Psoas muscle (tissue), 8 donors: ENCODE measurements around the gene SCUBE3. TPM values are rescaled to one million over a fixed set of nuclear protein-coding genes. Genes with fewer than 3 reads are reported as not detected.

ENCODE experiments used
- ATAC-seq, 4 donors: fragments of 200-7000 bp; cut with Tn5 transposase; one replicate each; pipeline ENCODE4 v1.9.1; 2020; ENCODE audit warnings: moderate library complexity in 3 of 4, mild to moderate bottlenecking in 2 of 4
- DNase-seq, 2 donors: peaks; one replicate each; pipeline ENCODE4 v3.0.0-alpha.2; 2020
- H3K27ac ChIP-seq: fragments of 200-600 bp; one replicate; pipeline ENCODE4 v1.8.0; 2022
- H3K27me3 ChIP-seq, 3 donors: fragments of 200-600 bp in 1 of 3; one replicate each; pipeline versions ENCODE4 v1.6.1 to v1.8.0; 2013 to 2022; ENCODE audit warnings: low read length in 2 of 3, mild to moderate bottlenecking in 2 of 3, moderate library complexity in 1 of 3; ENCODE audit not compliant: insufficient read depth in 3 of 3
- H3K36me3 ChIP-seq, 2 donors: fragments of 200-600 bp in 1 of 2; one replicate each; pipeline versions ENCODE4 v1.6.1 to v1.8.0; 2013 to 2022; ENCODE audit warnings: low read depth in 1 of 2, mild to moderate bottlenecking in 1 of 2, moderate library complexity in 1 of 2; ENCODE audit not compliant: insufficient read depth in 1 of 2
- H3K4me1 ChIP-seq: fragments of 200-600 bp; one replicate; pipeline ENCODE4 v1.8.0; 2022
- H3K4me3 ChIP-seq: fragments of 200-600 bp; one replicate; pipeline ENCODE4 v1.8.0; 2022; ENCODE audit warnings: mild to moderate bottlenecking
- H3K9me3 ChIP-seq: fragments of 200-600 bp; one replicate; pipeline ENCODE4 v1.8.0; 2022
- CTCF ChIP-seq: fragments of 200-600 bp; IDR thresholded peaks from one replicate; pipeline ENCODE4 v1.8.0; 2022; ENCODE audit warnings: antibody characterized with exemption
- WGBS, 3 donors: extraction: QIAGEN DNeasy Blood & Tissue Kit; methylation state at CpG; one replicate each; pipeline versions ENCODE4 v1.1.6 to v1.1.7; 2013; 5-methylcytosine and 5-hydroxymethylcytosine counted together
- intact Hi-C, 2 donors: fragments of 100-400 bp; cut with DNase I; formaldehyde crosslinking; loops; one replicate each; pipeline versions ENCODE4 v1.11.0 to v1.14.2; 2022
- polyA plus RNA-seq, 3 donors: library from polyadenylated mRNA; stranded (reverse); fragments of 200-250 nt; gene quantifications; one replicate each; pipeline ENCODE4 v1.2.3, GENCODE V29; 2013
- total RNA-seq, 4 donors: library from RNA; stranded (reverse); fragmentation: NEBNext Ultra II Directional in 2 of 4; extraction: Animal tissue kit (Norgen Biotek cat#: 25700) in 2 of 4; gene quantifications; one replicate each; pipeline versions ENCODE4 v1.2.1 to v1.2.4, GENCODE V29; 2021 to 2023
- donor health status: healthy with polysubstance abuse.
- donor health status: DM: no; HTN: no; CAD: no; lungs with moderate emphysema.
- donor health status: Bipolar disorder and iron deficiency.
- donor health status: healthy.
- donor health status: DM: yes; HTN: yes; CAD: no.
- donor health status: DM: no; HTN: no; CAD: no.
- donor health status: DM: no; HTN: no; CAD: no.
- donor health status: DM: yes; HTN: yes; CAD: no.

The SCUBE3 gene
- total and polyA plus RNA-seq, 7 donors, result 0.01 to 0.21 (median 0.04) TPM; not detected in 2

- DNase-seq (no peak), ATAC-seq (no peak)
- Histone ChIP-seq H3K4me1 (peaks cover 10% of the 10 kb centered on the region), H3K36me3 (no peaks in the 10 kb centered on the region), H3K4me3 (no peak overlapping the region), H3K27ac (no peak overlapping the region), H3K27me3 (peaks cover 0 to 9% (median 0%) of the 10 kb centered on the region in 3 donors), H3K9me3 (no peaks in the 10 kb centered on the region)
- WGBS, 3 donors, result 93 to 94% (median 93%) methylated on average over 2 of the region's 2 CpGs
- no peak for TF ChIP-seq CTCF
- intact Hi-C loops, result no loop called here
These were observed 30.5 kb upstream of the SCUBE3 start for GRCh38 chr6:35183281-35183680.

GRCh38 chr6:35183935-35184334 lies 29.8 kb upstream of the SCUBE3 start:
- H3K36me3 ChIP-seq, result no peaks in the 10 kb centered on the region
- ATAC-seq (no peak), DNase-seq (no peak)
- peaks cover 10% of the 10 kb centered on the region for H3K4me1 ChIP-seq
- intact Hi-C loops, result no loop called here
- peaks cover 0 to 9% (median 0%) of the 10 kb centered on the region in 3 donors for H3K27me3 ChIP-seq
- no peak overlapping the region for H3K27ac ChIP-seq
- no peaks in the 10 kb centered on the region for H3K9me3 ChIP-seq
- 90 to 96% (median 92%) methylated on average over 2 of the region's 2 CpGs for WGBS, 3 donors
- no peak overlapping the region for H3K4me3 ChIP-seq
- TF ChIP-seq CTCF, result no peak

- DNase-seq (no peak), ATAC-seq (no peak)
- Histone ChIP-seq H3K9me3 (no peaks in the 10 kb centered on the region), H3K4me3 (no peak overlapping the region), H3K4me1 (peaks cover 10% of the 10 kb centered on the region), H3K36me3 (no peaks in the 10 kb centered on the region), H3K27ac (no peak overlapping the region), H3K27me3 (peaks cover 0 to 9% (median 0%) of the 10 kb centered on the region in 3 donors)
- intact Hi-C loops, result no loop called here
- no peak for TF ChIP-seq CTCF
- 66 to 73% (median 72%) methylated on average over 9 of the region's 9 CpGs for WGBS, 3 donors
These were observed 29.0 kb upstream of the SCUBE3 start for GRCh38 chr6:35184580-35185301.

- intact Hi-C loops, result no loop called here
- Histone ChIP-seq H3K27ac (no peak overlapping the region), H3K9me3 (no peaks in the 10 kb centered on the region), H3K36me3 (no peaks in the 10 kb centered on the region), H3K4me3 (no peak overlapping the region), H3K4me1 (peaks cover 10% of the 10 kb centered on the region), H3K27me3 (peaks cover 0 to 9% (median 0%) of the 10 kb centered on the region in 3 donors)
- WGBS, 3 donors, result 22 to 24% (median 23%) methylated on average over 6 of the region's 6 CpGs
- ATAC-seq, result peak in 1 of 4 donors; percentile 15
- no peak for TF ChIP-seq CTCF
- peak; percentile 31 to 62 for DNase-seq
These were observed 28.5 kb upstream of the SCUBE3 start for GRCh38 chr6:35185302-35185681.

DNA sequence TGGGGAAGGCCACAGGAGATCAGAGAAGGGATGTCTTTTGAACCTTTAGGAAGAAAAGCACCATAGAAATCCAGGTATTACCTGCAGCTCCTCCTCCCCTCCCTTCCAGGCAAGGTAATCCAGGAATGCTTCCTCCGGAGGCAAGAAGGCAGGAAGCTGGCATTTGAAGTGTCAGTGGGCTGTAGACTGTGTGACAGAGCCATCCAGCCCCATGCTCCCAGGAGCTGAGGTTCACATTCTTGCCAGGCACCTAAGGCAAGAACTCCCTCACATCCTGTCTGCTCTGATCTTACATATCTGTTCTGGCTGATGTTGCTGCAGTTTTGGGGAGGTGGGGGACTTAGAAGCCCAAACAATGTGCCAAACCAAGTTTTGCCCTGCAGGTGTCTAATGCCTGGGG lies 27.8 kb upstream of the SCUBE3 start:
- Histone ChIP-seq H3K4me3 (no peak overlapping the region), H3K27me3 (peaks cover 0 to 9% (median 0%) of the 10 kb centered on the region in 3 donors), H3K27ac (no peak overlapping the region), H3K4me1 (peaks cover 10% of the 10 kb centered on the region), H3K9me3 (no peaks in the 10 kb centered on the region), H3K36me3 (no peaks in the 10 kb centered on the region)
- intact Hi-C loops, result no loop called here
- no peak for DNase-seq
- no peak for TF ChIP-seq CTCF
- 33 to 77% (median 63%) methylated on average over 1 of the region's 1 CpG for WGBS, 3 donors
- ATAC-seq, result no peak
